ENCODE results near the gene IDUA.

DNA sequence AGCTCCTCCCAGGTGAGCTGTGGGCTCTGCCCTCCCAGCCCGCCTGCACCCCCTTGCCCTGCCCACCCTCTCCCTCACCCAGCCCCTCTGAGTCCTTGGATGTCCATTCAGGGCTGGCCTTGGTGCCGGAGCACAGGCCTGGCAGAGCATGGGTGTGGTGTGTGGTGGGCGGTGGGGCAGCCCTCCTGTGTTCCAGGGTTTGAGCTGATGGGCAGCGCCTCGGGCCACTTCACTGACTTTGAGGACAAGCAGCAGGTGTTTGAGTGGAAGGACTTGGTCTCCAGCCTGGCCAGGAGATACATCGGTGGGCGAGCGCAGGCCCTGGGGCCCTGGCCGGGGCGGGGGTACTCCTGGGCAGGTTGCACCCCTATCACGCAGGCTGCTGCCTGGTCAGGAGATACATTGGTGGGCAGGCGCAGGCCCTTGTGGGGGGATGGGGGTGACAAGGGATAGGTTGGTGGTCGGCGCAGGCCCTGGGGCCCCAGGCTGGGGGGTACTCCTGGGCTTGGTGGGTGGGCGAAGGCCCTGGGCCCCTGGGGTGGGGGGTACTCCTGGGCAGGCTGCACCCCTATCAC is 13.9 kb downstream of the IDUA start:
- TF ChIP-seq, protein P1, sequence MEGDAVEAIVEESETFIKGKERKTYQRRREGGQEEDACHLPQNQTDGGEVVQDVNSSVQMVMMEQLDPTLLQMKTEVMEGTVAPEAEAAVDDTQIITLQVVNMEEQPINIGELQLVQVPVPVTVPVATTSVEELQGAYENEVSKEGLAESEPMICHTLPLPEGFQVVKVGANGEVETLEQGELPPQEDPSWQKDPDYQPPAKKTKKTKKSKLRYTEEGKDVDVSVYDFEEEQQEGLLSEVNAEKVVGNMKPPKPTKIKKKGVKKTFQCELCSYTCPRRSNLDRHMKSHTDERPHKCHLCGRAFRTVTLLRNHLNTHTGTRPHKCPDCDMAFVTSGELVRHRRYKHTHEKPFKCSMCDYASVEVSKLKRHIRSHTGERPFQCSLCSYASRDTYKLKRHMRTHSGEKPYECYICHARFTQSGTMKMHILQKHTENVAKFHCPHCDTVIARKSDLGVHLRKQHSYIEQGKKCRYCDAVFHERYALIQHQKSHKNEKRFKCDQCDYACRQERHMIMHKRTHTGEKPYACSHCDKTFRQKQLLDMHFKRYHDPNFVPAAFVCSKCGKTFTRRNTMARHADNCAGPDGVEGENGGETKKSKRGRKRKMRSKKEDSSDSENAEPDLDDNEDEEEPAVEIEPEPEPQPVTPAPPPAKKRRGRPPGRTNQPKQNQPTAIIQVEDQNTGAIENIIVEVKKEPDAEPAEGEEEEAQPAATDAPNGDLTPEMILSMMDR (IDR thresholded peaks at IDR 0.05) = no peak
- TF ChIP-seq POLR2A (IDR thresholded peaks at IDR 0.05) = no peak
